Upper lobe of left lung (tissue), 6 donors: ENCODE data around the gene LGSN. TPM values are rescaled to one million over a fixed set of nuclear protein-coding genes. Genes with fewer than 3 reads are reported as not detected.
"Not testable (repeated sequence)": the region's sequence is repeated elsewhere in the genome, so short reads cannot be mapped to it uniquely, and the experiment has no call there.

Experiments
- ATAC-seq, 2 donors: fragments of 200-7000 bp; cut with Tn5 transposase; one replicate each; pipeline ENCODE4 v1.9.1; 2022; ENCODE audit warnings: mild to moderate bottlenecking in 2 of 2, moderate library complexity in 2 of 2; ENCODE audit not compliant: low FRiP score in 2 of 2
- DNase-seq, 2 donors: peaks; one replicate each; pipeline ENCODE4 v3.0.0-alpha.2; 2019 to 2020
- H3K27ac ChIP-seq, 4 donors: fragments of 200-600 bp; sonication (generic); one replicate each; pipeline ENCODE4 v1.5.1; 2016 to 2019
- H3K27me3 ChIP-seq, 4 donors: fragments of 200-600 bp; sonication (generic); one replicate each; pipeline ENCODE4 v1.5.1; 2017 to 2019
- H3K36me3 ChIP-seq, 4 donors: fragments of 200-600 bp; sonication (generic); one replicate each; pipeline ENCODE4 v1.5.1; 2016 to 2019
- H3K4me1 ChIP-seq, 4 donors: fragments of 200-600 bp; sonication (generic); one replicate each; pipeline ENCODE4 v1.5.1; 2018 to 2019
- H3K4me3 ChIP-seq, 4 donors: fragments of 200-600 bp; sonication (generic); one replicate each; pipeline ENCODE4 v1.5.1; 2017 to 2019; ENCODE audit warnings: mild to moderate bottlenecking in 2 of 4, moderate library complexity in 1 of 4
- H3K9me3 ChIP-seq, 4 donors: fragments of 200-600 bp; sonication (generic); one replicate each; pipeline ENCODE4 v1.5.1; 2018 to 2019
- EP300 ChIP-seq, 4 donors: sonication (generic); formaldehyde crosslinking; IDR thresholded peaks; one replicate each; pipeline ENCODE4 v1.5.1; 2017; ENCODE audit warnings: antibody characterized with exemption in 4 of 4, control low read depth in 2 of 4
- POLR2A ChIP-seq, 4 donors: fragments of 450-650 bp; IDR thresholded peaks; one replicate each; pipeline ENCODE4 v1.5.1; 2016 to 2017; ENCODE audit warnings: antibody characterized with exemption in 4 of 4, mild to moderate bottlenecking in 2 of 4
- POLR2AphosphoS5 ChIP-seq, 2 donors: sonication (generic); formaldehyde crosslinking; IDR thresholded peaks; one replicate each; pipeline ENCODE4 v1.5.1; 2017; ENCODE audit warnings: antibody characterized with exemption in 2 of 2
- WGBS, 2 donors: methylation state at CpG; one replicate each; pipeline ENCODE4 v1.1.5; 2017 to 2018; 5-methylcytosine and 5-hydroxymethylcytosine counted together
- total RNA-seq, 6 donors: library from RNA; depleted of rRNA in 4 of 6; stranded (reverse); fragments of >200 nt in 4 of 6; gene quantifications; one replicate each; pipeline versions ENCODE4 v1.1.0 to v1.2.1, GENCODE V29; 2016 to 2021
- TF ChIP-seq, protein P1 (sequence below), 6 experiments: fragments of 450-650 bp in 4 of 6; fragments of 200-600 bp in 2 of 6; sonication (generic) in 2 of 6; IDR thresholded peaks; one replicate each; pipeline ENCODE4 v1.5.1; 2016 to 2019; ENCODE audit warnings: antibody characterized with exemption in 6 of 6
- donor health status: DM: no; HTN: no; CAD: no; lungs with moderate emphysema.
- donor health status: DM: no; HTN: yes; CAD: no; lungs with severe emphysema.

LGSN gene
- total RNA-seq, 6 donors from 2014 or later, result 0.17 to 2.1 (median 0.86) TPM

DNA sequence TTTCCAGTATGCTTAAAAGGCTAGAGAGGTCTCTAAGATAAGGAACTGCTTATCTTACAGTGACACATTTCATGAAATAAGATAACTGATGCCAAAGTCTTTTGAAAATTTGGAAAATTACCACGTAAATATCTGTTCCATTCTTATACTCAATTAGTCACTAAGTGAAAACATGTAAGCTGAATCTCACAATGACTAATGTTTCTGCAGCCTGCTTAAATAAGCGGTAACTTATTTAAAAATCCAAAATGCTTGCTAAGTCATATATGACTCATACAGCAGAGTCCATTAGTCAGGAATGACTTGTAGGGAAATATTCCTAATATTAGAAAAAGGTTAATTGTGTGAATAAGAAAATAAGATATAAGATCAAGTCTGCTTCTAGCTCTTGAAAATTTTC is 27.8 kb upstream of the LGSN start:
- no peak overlapping the region for H3K4me3 ChIP-seq
- H3K9me3 ChIP-seq, result no peaks in the 10 kb centered on the region
- H3K27me3 ChIP-seq, result no peaks in the 10 kb centered on the region
- 60 to 65% methylated on average over 2 of the region's 2 CpGs for WGBS, 2 donors
- DNase-seq, result no peak
- ATAC-seq, result no peak
- TF ChIP-seq POLR2A (IDR thresholded peaks at IDR 0.05), result no peak
- TF ChIP-seq POLR2AphosphoS5 (IDR thresholded peaks at IDR 0.05), result no peak
- TF ChIP-seq, protein P1, sequence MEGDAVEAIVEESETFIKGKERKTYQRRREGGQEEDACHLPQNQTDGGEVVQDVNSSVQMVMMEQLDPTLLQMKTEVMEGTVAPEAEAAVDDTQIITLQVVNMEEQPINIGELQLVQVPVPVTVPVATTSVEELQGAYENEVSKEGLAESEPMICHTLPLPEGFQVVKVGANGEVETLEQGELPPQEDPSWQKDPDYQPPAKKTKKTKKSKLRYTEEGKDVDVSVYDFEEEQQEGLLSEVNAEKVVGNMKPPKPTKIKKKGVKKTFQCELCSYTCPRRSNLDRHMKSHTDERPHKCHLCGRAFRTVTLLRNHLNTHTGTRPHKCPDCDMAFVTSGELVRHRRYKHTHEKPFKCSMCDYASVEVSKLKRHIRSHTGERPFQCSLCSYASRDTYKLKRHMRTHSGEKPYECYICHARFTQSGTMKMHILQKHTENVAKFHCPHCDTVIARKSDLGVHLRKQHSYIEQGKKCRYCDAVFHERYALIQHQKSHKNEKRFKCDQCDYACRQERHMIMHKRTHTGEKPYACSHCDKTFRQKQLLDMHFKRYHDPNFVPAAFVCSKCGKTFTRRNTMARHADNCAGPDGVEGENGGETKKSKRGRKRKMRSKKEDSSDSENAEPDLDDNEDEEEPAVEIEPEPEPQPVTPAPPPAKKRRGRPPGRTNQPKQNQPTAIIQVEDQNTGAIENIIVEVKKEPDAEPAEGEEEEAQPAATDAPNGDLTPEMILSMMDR (IDR thresholded peaks at IDR 0.05), result no peak
- TF ChIP-seq EP300 (IDR thresholded peaks at IDR 0.05), result no peak
- H3K4me1 ChIP-seq, result peaks cover 0 to 6% (median 2%) of the 10 kb centered on the region in 4 donors
- no peaks in the 10 kb centered on the region for H3K36me3 ChIP-seq
- no peak overlapping the region for H3K27ac ChIP-seq

DNA sequence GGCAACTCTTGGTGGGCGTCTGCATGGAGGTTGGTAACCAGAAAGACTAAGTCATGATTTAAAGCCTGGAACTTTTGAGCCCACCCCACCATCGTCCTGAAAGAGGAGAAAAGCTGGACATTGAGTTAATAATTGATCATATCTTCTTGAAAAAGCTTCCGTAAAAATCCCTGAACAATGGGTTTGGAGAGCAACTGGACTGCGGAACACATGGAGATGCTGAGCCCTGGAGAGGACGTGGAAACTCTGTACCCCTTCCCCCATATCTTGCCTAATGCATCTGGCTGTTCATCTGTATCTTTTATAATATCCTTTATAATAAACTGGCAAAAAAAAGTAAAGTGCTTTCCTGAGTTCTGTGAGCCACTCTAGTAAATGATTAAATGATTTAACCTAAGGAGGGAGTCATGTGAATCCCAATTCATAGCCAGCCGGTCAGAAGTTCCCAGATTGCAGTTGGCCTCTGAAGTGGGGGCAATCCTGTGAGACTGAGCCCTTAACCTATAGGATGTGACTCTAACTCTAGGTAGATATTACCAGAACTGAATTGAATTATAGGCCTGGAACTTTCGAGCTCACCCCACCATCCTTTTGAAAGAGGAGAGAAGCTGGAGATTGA is 26.5 kb upstream of the LGSN start:
- DNase-seq, result no peak
- H3K27ac ChIP-seq, result no peak overlapping the region
- no peaks in the 10 kb centered on the region for H3K27me3 ChIP-seq
- H3K4me3 ChIP-seq, result no peak overlapping the region
- TF ChIP-seq, protein P1 (IDR thresholded peaks at IDR 0.05), result no peak
- TF ChIP-seq EP300 (IDR thresholded peaks at IDR 0.05) (no peak), POLR2A (IDR thresholded peaks at IDR 0.05) (no peak), POLR2AphosphoS5 (IDR thresholded peaks at IDR 0.05) (no peak)
- H3K9me3 ChIP-seq, result no peaks in the 10 kb centered on the region
- WGBS, 2 donors, result 80% methylated on average over 7 of the region's 7 CpGs
- no peaks in the 10 kb centered on the region for H3K4me1 ChIP-seq
- ATAC-seq, result no peak
- no peaks in the 10 kb centered on the region for H3K36me3 ChIP-seq

DNA sequence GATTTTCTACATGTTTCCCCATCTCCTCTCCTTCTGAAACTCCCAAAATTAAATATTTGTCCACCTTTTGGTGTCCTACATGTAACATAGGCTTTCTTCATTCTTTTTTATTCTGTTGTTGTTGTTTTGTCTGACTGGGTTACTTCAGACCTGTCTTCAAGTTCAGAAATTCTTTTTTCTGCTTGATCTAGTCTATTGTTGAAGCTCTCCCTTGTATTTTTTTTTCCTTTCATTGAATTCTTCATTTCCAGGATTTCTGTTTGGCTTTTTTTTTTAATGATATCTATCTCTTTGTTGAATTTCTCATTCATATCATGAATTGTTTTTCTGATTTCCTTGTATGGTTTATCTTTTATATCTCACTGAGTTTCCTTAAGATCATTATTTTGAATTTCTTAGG is 20.6 kb upstream of the LGSN start:
- DNase-seq, result no peak
- TF ChIP-seq, protein P1 (IDR thresholded peaks at IDR 0.05), result no peak
- TF ChIP-seq POLR2AphosphoS5 (IDR thresholded peaks at IDR 0.05), result no peak
- no peak for TF ChIP-seq POLR2A (IDR thresholded peaks at IDR 0.05)
- TF ChIP-seq EP300 (IDR thresholded peaks at IDR 0.05), result no peak
- no peaks in the 10 kb centered on the region for H3K27me3 ChIP-seq
- H3K4me1 ChIP-seq, result no peaks in the 10 kb centered on the region
- ATAC-seq, result no peak
- peaks cover 0 to 5% (median 2%) of the 10 kb centered on the region in 4 donors for H3K9me3 ChIP-seq
- H3K4me3 ChIP-seq, result no peak overlapping the region
- H3K36me3 ChIP-seq, result no peaks in the 10 kb centered on the region
- H3K27ac ChIP-seq, result no peak overlapping the region

DNA sequence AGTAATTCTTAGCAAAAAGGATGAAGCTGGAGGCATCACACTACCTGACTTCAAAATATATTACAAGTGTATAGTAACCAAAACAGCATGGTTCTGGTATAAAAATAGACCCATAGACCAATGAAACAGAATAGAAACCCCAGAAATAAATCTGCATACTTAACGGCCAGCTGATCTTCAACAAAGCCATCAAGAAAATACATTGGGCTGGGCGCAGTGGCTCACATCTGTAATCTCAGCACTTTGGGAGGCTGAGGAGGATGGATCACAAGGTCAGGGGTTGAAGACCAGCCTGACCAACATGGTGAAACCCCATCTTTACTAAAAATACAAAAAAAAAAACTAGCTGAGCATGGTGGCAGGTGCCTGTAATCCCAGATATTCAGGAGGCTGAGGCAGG is 14.9 kb upstream of the LGSN start:
- ATAC-seq, H3K4me3 ChIP-seq, H3K9me3 ChIP-seq, H3K27me3 ChIP-seq, DNase-seq, H3K36me3 ChIP-seq, H3K4me1 ChIP-seq, H3K27ac ChIP-seq: not testable (repeated sequence)
- 88 to 89% methylated on average over 2 of the region's 2 CpGs for WGBS, 2 donors

DNA sequence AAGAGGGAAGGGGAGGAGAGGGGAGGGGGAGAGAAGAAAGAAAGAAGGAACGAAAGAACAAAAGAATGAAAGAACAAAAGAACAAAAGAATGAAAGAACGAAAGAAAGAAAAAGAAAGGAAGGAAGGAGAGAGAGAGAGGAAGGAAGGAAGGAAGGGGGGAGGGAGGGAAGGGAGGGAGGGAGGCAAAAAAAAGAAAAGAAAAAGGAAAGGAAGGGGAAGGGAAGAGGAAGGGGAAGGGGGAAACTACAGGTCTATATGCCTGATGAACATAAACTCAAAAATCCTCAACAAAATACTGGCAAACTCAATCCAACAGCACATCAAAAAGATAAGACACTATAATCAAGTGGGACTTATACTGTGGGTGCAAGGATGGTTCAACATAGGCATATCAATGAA is 13.7 kb upstream of the LGSN start:
- Histone ChIP-seq H3K4me3 (no peak overlapping the region), H3K9me3 (no peaks in the 10 kb centered on the region), H3K4me1 (no peaks in the 10 kb centered on the region), H3K36me3 (no peaks in the 10 kb centered on the region), H3K27ac (no peak overlapping the region), H3K27me3 (no peaks in the 10 kb centered on the region)
- TF ChIP-seq POLR2AphosphoS5 (IDR thresholded peaks at IDR 0.05), result no peak
- TF ChIP-seq, protein P1 (IDR thresholded peaks at IDR 0.05), result no peak
- no peak for TF ChIP-seq EP300 (IDR thresholded peaks at IDR 0.05)
- no peak for DNase-seq
- ATAC-seq, result no peak
- WGBS, 2 donors, result 75 to 83% methylated on average over 2 of the region's 2 CpGs

DNA sequence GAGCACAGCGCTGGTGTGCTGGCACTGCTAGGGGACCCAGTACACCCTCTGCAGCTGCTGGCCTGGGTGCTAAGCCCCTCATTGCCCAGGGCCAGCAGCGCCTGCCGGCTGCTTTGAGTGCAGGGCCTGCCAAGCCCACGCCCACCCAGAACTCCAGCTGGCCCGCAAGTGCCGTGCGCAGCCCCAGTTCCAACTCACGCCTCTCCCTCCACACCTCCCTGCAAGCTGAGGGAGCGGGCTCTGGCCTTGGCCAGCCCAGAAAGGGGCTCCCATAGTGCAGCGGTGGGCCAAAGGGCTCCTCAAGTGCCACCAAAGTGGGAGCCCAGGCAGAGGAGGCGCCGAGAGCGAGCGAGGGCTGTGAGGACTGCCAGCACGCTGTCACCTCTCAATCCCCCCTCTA is 6.8 kb upstream of the LGSN start:
- not testable (repeated sequence) for H3K27me3 ChIP-seq, H3K36me3 ChIP-seq, ATAC-seq, H3K9me3 ChIP-seq, H3K27ac ChIP-seq, H3K4me3 ChIP-seq, H3K4me1 ChIP-seq
- DNase-seq, result peak in 1 of 2 donors; percentile 62
- 91 to 92% methylated on average over 8 to 9 of the region's 15 CpGs for WGBS, 2 donors
